ENCODE results near the gene CCDC57.
"Not testable (repeated sequence)": the region's sequence is repeated elsewhere in the genome, so short reads cannot be mapped to it uniquely, and the experiment has no call there.

DNA sequence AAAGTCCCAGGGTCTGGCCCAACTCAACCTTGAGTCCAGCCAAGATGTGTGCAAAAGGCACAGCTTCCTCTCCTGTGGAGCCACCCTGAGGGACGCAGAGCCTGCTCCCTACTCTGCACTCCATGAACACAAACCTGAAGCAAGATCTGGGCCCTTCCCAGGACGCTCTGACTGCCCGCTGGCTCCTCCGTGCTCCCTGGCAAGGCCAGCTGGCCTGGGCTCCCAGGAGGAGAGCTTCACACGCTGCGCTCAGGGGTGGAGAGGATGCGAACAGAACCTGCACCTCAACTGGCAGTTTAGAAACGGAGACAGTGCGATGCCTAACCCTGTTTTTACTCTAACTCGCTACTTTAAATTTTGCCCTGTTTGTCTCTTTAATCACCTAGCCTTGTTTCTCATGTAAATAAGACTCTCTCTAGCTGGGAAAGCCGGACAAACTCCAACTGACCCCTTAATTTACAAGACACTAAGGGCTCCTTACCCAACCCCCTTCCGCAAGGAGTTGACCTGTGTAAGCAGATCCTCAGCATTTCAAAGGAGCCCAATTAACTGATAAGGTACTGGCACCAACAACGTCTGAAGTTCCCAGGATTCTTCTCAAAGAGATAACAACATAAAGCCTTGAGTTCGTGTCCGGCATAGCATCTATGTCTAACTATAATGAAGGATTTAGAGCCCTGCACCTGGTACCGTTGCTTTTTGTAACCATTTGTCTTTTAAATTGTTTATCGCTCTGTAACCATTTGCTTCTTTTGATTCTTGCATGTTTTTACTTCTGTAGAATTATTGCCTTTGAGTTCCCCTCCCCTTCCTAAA, 38.4 kb downstream of the CCDC57 start:
- TF ChIP-seq POLR2A, CTCF (IDR thresholded peaks at IDR 0.05): not testable (repeated sequence)

Data from esophagus squamous epithelium (tissue), 4 donors.